Measurements from ENCODE around the gene ABCA12. TPM values are rescaled to one million over a fixed set of nuclear protein-coding genes. Genes with fewer than 3 reads are reported as not detected.

The ABCA12 gene
- total RNA-seq, 2 donors from 2014 or later, result 0.07 TPM; not detected in 1

DNA sequence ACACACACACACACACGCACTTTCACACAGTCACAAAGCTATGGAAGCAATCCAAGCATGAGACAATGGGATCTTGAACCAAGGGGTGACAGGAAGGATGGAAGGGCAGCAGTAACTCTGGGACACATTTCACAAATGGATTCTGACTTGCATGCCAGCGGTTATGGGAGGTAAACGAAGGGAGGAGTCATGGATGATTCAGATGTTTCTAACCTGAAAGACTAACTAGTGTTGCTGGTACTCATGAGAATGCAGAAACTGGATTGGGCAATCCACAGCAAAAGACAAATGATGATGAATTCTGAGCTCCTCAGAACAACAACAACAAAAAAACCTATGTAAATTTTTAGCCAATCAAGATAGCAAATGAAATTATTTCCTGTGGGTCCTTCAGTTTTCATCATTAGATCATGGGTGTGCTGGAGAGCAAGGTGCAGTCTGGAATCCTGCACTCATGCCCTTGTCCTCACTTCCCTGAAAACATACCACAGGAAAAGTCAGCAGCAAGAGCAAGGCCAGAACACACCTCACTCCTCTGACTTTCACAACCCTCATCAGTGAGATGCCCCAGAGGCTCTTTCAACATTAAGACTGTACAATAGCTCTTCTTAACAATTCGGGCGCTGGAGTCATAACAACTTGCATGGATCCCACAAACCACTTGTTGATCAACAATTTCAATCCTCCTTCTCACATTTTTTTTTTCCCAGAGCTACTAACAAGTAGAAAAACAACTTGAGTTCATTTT, 32.6 kb downstream of the ABCA12 start:
- WGBS, 2 experiments (ENCODE audit: insufficient coverage in 1 of 2, insufficient read length in 1 of 2), result 92% methylated on average over 2 to 5 of the region's 5 CpGs
- Mint-ChIP-seq H3K4me3 (no peak overlapping the region), H3K27ac (no peak overlapping the region), H3K9me3 (no peaks in the 10 kb centered on the region), H3K27me3 (ENCODE audit: insufficient read depth) (no peaks in the 10 kb centered on the region), H3K36me3 (ENCODE audit: low read depth) (no peaks in the 10 kb centered on the region), H3K4me1 (no peaks in the 10 kb centered on the region)
- TF ChIP-seq, protein P1, sequence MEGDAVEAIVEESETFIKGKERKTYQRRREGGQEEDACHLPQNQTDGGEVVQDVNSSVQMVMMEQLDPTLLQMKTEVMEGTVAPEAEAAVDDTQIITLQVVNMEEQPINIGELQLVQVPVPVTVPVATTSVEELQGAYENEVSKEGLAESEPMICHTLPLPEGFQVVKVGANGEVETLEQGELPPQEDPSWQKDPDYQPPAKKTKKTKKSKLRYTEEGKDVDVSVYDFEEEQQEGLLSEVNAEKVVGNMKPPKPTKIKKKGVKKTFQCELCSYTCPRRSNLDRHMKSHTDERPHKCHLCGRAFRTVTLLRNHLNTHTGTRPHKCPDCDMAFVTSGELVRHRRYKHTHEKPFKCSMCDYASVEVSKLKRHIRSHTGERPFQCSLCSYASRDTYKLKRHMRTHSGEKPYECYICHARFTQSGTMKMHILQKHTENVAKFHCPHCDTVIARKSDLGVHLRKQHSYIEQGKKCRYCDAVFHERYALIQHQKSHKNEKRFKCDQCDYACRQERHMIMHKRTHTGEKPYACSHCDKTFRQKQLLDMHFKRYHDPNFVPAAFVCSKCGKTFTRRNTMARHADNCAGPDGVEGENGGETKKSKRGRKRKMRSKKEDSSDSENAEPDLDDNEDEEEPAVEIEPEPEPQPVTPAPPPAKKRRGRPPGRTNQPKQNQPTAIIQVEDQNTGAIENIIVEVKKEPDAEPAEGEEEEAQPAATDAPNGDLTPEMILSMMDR (conservative IDR thresholded peaks at IDR 0.05), result no peak
- Histone ChIP-seq H3K27me3 (ENCODE audit: control insufficient read depth, insufficient read depth, low read length, poor library complexity, severe bottlenecking) (no peaks in the 10 kb centered on the region), H3K4me1 (ENCODE audit: control insufficient read depth, insufficient read depth, low read length) (no peaks in the 10 kb centered on the region), H3K9me3 (ENCODE audit: control insufficient read depth, low read length) (no peaks in the 10 kb centered on the region), H3K36me3 (ENCODE audit: control insufficient read depth, insufficient read depth, low read length) (no peaks in the 10 kb centered on the region), H3K4me3 (ENCODE audit: low read length) (no peak overlapping the region), H3K9ac (ENCODE audit: extremely low read depth, low read length, poor library complexity, severe bottlenecking) (no peak overlapping the region), H3K27ac (ENCODE audit: low read depth, low read length) (no peak overlapping the region)
- no peak for DNase-seq

DNA sequence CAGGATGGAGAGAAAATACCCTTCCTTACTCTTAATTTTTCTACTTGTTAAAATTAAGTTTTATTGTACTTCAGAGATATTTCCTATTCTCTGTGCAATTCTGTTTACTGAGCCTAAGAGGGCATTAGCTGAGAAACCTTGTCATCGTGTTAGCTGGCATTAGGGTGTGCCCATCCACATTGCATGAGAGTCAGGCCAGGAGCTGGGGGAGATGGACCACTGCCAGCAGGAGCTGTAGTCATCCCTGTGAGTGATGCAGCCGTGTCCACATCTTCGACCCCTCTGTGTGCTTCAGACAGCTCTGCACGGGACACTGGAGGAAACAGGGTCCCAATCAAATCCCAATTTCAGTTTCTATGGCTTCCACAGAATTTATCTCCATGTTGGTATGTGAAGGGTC, 34.2 kb downstream of the ABCA12 start:
- no peaks in the 10 kb centered on the region for H3K9me3 Mint-ChIP-seq
- no peaks in the 10 kb centered on the region for H3K9me3 ChIP-seq (ENCODE audit: control insufficient read depth, low read length)
- H3K27me3 Mint-ChIP-seq (ENCODE audit: insufficient read depth), result no peaks in the 10 kb centered on the region
- TF ChIP-seq, protein P1 (conservative IDR thresholded peaks at IDR 0.05), result no peak
- no peak overlapping the region for H3K27ac Mint-ChIP-seq
- H3K27me3 ChIP-seq (ENCODE audit: control insufficient read depth, insufficient read depth, low read length, poor library complexity, severe bottlenecking), result no peaks in the 10 kb centered on the region
- no peak overlapping the region for H3K4me3 Mint-ChIP-seq
- no peak for DNase-seq
- no peaks in the 10 kb centered on the region for H3K36me3 ChIP-seq (ENCODE audit: control insufficient read depth, insufficient read depth, low read length)
- 87 to 100% methylated on average over 3 to 4 of the region's 4 CpGs for whole genome bisulfite sequencing, 2 experiments (ENCODE audit: insufficient coverage in 1 of 2, insufficient read length in 1 of 2)
- H3K36me3 Mint-ChIP-seq (ENCODE audit: low read depth), result no peaks in the 10 kb centered on the region
- H3K4me1 Mint-ChIP-seq, result no peaks in the 10 kb centered on the region
- no peak overlapping the region for H3K9ac ChIP-seq (ENCODE audit: extremely low read depth, low read length, poor library complexity, severe bottlenecking)
- no peaks in the 10 kb centered on the region for H3K4me1 ChIP-seq (ENCODE audit: control insufficient read depth, insufficient read depth, low read length)
- no peak overlapping the region for H3K27ac ChIP-seq (ENCODE audit: low read depth, low read length)
- H3K4me3 ChIP-seq (ENCODE audit: low read length), result no peak overlapping the region

- Histone ChIP-seq H3K27ac (ENCODE audit: low read depth, low read length) (no peak overlapping the region), H3K4me1 (ENCODE audit: control insufficient read depth, insufficient read depth, low read length) (no peaks in the 10 kb centered on the region), H3K27me3 (ENCODE audit: control insufficient read depth, insufficient read depth, low read length, poor library complexity, severe bottlenecking) (no peaks in the 10 kb centered on the region), H3K9me3 (ENCODE audit: control insufficient read depth, low read length) (no peaks in the 10 kb centered on the region), H3K4me3 (ENCODE audit: low read length) (no peak overlapping the region), H3K36me3 (ENCODE audit: control insufficient read depth, insufficient read depth, low read length) (no peaks in the 10 kb centered on the region), H3K9ac (ENCODE audit: extremely low read depth, low read length, poor library complexity, severe bottlenecking) (no peak overlapping the region)
- Mint-ChIP-seq H3K27me3 (ENCODE audit: insufficient read depth) (no peaks in the 10 kb centered on the region), H3K36me3 (ENCODE audit: low read depth) (no peaks in the 10 kb centered on the region), H3K4me3 (no peak overlapping the region), H3K27ac (no peak overlapping the region), H3K4me1 (no peaks in the 10 kb centered on the region), H3K9me3 (no peaks in the 10 kb centered on the region)
- 94 to 96% methylated on average over 5 to 6 of the region's 6 CpGs for WGBS, 2 experiments (ENCODE audit: insufficient coverage in 1 of 2, insufficient read length in 1 of 2)
- TF ChIP-seq, protein P1 (conservative IDR thresholded peaks at IDR 0.05), result no peak
- DNase-seq, result no peak
These were observed 39.6 kb downstream of the ABCA12 start for GRCh38 chr2:215098875-215099274.

Measured in endodermal cell (in vitro differentiated cells).